DND-41 (cell line): ENCODE data around the gene MED6.

Source experiments
- ATAC-seq: fragments of 200-7000 bp; cut with Tn5 transposase; 3 replicates; pipeline ENCODE4 v1.9.1; 2021; ENCODE audit warnings: low read depth; ENCODE audit not compliant: insufficient read depth
- DNase-seq: peaks from one replicate; pipeline ENCODE4 v3.0.0-alpha.2; 2020
- H2AFZ ChIP-seq: 2 replicates; pipeline ENCODE4 v1.6.0; 2012; ENCODE audit warnings: low read depth, low read length
- H3K27ac ChIP-seq: 2 replicates; pipeline ENCODE4 v1.5.1; 2012; ENCODE audit warnings: low read length, inconsistent platforms
- H3K27me3 ChIP-seq: fragments of 200-600 bp; sonication (generic); 2 replicates; pipeline ENCODE4 v1.6.0; 2012; ENCODE audit warnings: low read length, mild to moderate bottlenecking, inconsistent platforms; ENCODE audit not compliant: insufficient read depth, poor library complexity
- H3K36me3 ChIP-seq: 2 replicates; pipeline ENCODE4 v1.5.1; 2012; ENCODE audit warnings: low read length, inconsistent platforms; ENCODE audit not compliant: insufficient read depth
- H3K4me1 ChIP-seq: 2 replicates; pipeline ENCODE4 v1.5.1; 2012; ENCODE audit warnings: mild to moderate bottlenecking, low read length; ENCODE audit not compliant: insufficient read depth
- H3K4me2 ChIP-seq: 2 replicates; pipeline ENCODE4 v1.6.0; 2012; ENCODE audit warnings: mild to moderate bottlenecking, moderate library complexity, low read length, inconsistent platforms; ENCODE audit not compliant: insufficient read depth
- H3K4me3 ChIP-seq, 2 experiments: fragments of 200-600 bp in 1 of 2; shearing (Covaris generic) in 1 of 2; 2 replicates each; pipeline ENCODE4 v1.5.1; 2012 to 2016; ENCODE audit warnings: inconsistent platforms in 2 of 2, low read length in 2 of 2, mild to moderate bottlenecking in 2 of 2, low read depth in 1 of 2, moderate library complexity in 1 of 2
- H3K79me2 ChIP-seq: 2 replicates; pipeline ENCODE4 v1.6.0; 2012; ENCODE audit warnings: low read length, inconsistent platforms; ENCODE audit not compliant: insufficient read depth
- H3K9ac ChIP-seq: 2 replicates; pipeline ENCODE4 v1.6.0; 2012; ENCODE audit warnings: low read depth, mild to moderate bottlenecking, inconsistent platforms, low read length, moderate library complexity
- H3K9me3 ChIP-seq: 2 replicates; pipeline ENCODE4 v1.5.1; 2012; ENCODE audit warnings: low read length, moderate library complexity, mild to moderate bottlenecking, inconsistent platforms; ENCODE audit not compliant: insufficient read depth, severe bottlenecking
- H4K20me1 ChIP-seq: 2 replicates; pipeline ENCODE4 v1.6.0; 2012; ENCODE audit warnings: low read length; ENCODE audit not compliant: insufficient read depth
- CTCF ChIP-seq: IDR thresholded peaks from 2 replicates; pipeline ENCODE4 v1.5.1; 2012; ENCODE audit warnings: borderline replicate concordance, low read length, moderate library complexity, mild to moderate bottlenecking; ENCODE audit not compliant: poor library complexity, severe bottlenecking; ENCODE audit errors: extremely low read depth
- EZH2 ChIP-seq: IDR thresholded peaks from 3 replicates; pipeline ENCODE4 v1.6.1; 2012; ENCODE audit warnings: borderline replicate concordance, low read depth, mild to moderate bottlenecking, moderate library complexity, low read length, inconsistent platforms; ENCODE audit not compliant: severe bottlenecking

The MED6 gene

GRCh38 chr14:70622111-70622712 is 21.8 kb upstream of the MED6 start:
- peak; percentile 72 for ATAC-seq
- Histone ChIP-seq H3K27ac (no peak overlapping the region), H3K4me2 (no peak overlapping the region), H3K9me3 (no peaks in the 10 kb centered on the region), H3K9ac (no peak overlapping the region), H3K4me1 (no peaks in the 10 kb centered on the region), H2AFZ (no peak overlapping the region), H4K20me1 (no peaks in the 10 kb centered on the region), H3K36me3 (no peaks in the 10 kb centered on the region), H3K4me3 (no peak overlapping the region), H3K27me3 (peaks cover 6% of the 10 kb centered on the region), H3K79me2 (no peaks in the 10 kb centered on the region)
- TF ChIP-seq CTCF: peak; percentile 78
- no peak for TF ChIP-seq EZH2
- DNase-seq: peak; percentile 37

GRCh38 chr14:70619708-70620107 is 19.3 kb upstream of the MED6 start:
- Histone ChIP-seq H3K4me2 (no peak overlapping the region), H2AFZ (no peak overlapping the region), H3K9ac (no peak overlapping the region), H3K27ac (no peak overlapping the region), H3K79me2 (no peaks in the 10 kb centered on the region), H3K9me3 (no peaks in the 10 kb centered on the region), H3K27me3 (peaks cover 6% of the 10 kb centered on the region), H3K4me3 (no peak overlapping the region), H3K36me3 (no peaks in the 10 kb centered on the region), H3K4me1 (no peaks in the 10 kb centered on the region), H4K20me1 (no peaks in the 10 kb centered on the region)
- DNase-seq: no peak
- TF ChIP-seq EZH2 (no peak), CTCF (no peak)
- ATAC-seq: no peak

GRCh38 chr14:70618314-70618713 is 17.9 kb upstream of the MED6 start:
- no peak overlapping the region for H2AFZ ChIP-seq
- H3K4me2 ChIP-seq: no peak overlapping the region
- no peak overlapping the region for H3K27ac ChIP-seq
- H3K4me1 ChIP-seq: no peaks in the 10 kb centered on the region
- DNase-seq (no peak), ATAC-seq (no peak)
- H3K4me3 ChIP-seq: no peak overlapping the region
- no peak overlapping the region for H3K9ac ChIP-seq
- no peaks in the 10 kb centered on the region for H3K36me3 ChIP-seq
- no peaks in the 10 kb centered on the region for H4K20me1 ChIP-seq
- no peak for TF ChIP-seq CTCF
- no peak for TF ChIP-seq EZH2
- peaks cover 6% of the 10 kb centered on the region for H3K27me3 ChIP-seq
- H3K9me3 ChIP-seq: no peaks in the 10 kb centered on the region
- no peaks in the 10 kb centered on the region for H3K79me2 ChIP-seq

- H3K4me3 ChIP-seq: no peak overlapping the region
- H3K79me2 ChIP-seq: no peaks in the 10 kb centered on the region
- TF ChIP-seq EZH2 (no peak), CTCF (no peak)
- H3K9ac ChIP-seq: no peak overlapping the region
- no peaks in the 10 kb centered on the region for H4K20me1 ChIP-seq
- ATAC-seq: no peak
- H3K27me3 ChIP-seq: no peaks in the 10 kb centered on the region
- H2AFZ ChIP-seq: no peak overlapping the region
- no peaks in the 10 kb centered on the region for H3K4me1 ChIP-seq
- no peak overlapping the region for H3K4me2 ChIP-seq
- no peaks in the 10 kb centered on the region for H3K9me3 ChIP-seq
- no peak overlapping the region for H3K27ac ChIP-seq
- H3K36me3 ChIP-seq: no peaks in the 10 kb centered on the region
- DNase-seq: no peak
Observed at GRCh38 chr14:70616646-70617045, 16.2 kb upstream of the MED6 start.
